ENCODE measurements around the gene FLACC1.
"Not testable (repeated sequence)": the region's sequence is repeated elsewhere in the genome, so short reads cannot be mapped to it uniquely, and the experiment has no call there.

FLACC1 gene

DNA sequence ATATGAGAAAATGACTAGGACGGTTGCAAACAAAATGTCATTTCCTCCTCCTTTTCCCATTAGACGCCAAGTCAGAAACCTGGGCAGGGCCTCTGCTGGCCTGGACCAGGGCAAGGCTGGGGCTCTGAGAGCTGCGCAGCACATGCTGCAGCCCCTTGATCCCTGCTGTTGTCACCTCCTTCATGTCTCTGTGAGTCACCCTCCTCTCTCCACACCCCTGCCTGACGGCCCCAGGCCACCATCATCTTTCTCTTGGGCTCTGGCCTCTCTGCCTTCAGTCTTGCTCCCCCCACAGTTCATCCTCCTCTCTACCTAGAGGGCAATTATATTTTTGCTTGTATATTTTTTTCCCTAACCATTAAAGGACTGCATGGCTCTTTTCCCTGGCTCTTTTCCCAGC is 10.0 kb downstream of the FLACC1 start:
- no peak for DNase-seq

DNA sequence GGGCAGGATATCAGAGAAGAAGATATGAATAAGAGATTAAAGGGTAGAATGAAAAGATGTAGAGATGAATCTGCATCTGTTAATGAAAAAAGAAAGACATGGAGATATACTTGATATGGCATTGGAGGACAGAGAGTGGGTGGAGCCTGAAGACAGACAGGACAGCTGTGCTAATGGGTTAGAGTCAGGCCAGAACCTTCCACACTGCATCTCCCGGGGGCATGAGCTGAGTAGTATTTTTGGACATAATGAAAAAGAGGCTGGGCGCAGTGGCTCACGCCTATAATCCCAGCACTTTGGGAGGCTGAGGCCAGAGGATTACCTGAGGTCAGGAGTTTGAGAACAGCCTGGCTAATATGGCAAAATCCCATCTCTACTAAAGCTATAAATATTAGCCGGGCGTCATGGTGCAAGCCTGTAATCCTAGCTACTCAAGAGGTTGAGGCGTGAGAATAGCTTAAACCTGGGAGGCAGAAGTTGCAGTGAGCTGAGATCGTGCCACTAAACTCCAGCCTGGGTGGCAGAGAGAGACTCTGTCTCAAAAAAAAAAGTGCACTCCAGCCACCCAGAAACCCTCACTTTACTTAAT is 11.4 kb downstream of the FLACC1 start:
- no peak for DNase-seq

DNA sequence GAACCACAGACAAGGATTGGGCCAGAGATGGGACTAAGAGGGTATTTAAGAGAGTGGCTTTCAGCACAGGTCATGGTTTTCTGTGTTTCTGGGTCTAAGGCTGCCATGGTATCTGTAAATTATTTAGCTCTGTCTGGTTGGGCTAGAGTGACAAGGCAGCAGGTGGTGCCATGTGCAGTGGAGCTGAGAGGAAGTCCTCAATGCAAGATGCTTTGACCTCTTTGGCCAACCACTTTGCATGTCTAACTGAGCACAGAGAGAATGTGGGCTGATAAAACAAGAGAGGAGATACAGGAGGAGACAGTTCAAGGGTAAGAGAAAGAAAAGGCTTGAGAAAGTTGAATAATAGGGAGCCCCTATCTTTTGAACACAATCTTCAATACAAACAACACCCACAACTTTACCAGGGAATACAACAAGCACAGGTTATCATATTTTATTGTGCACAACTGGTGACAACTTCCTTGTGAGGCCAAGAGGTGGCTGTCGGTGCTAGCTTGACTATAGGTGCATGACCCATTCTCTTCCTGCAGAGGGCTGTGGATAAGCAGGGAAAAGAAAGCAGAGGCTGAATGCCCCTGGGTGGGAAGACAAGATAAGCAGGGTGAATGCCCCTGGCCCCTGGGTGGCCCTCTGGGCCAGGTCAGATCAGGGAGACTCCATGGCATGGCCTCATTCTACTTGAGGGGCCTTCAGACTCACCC is 12.3 kb downstream of the FLACC1 start:
- no peak for DNase-seq

DNA sequence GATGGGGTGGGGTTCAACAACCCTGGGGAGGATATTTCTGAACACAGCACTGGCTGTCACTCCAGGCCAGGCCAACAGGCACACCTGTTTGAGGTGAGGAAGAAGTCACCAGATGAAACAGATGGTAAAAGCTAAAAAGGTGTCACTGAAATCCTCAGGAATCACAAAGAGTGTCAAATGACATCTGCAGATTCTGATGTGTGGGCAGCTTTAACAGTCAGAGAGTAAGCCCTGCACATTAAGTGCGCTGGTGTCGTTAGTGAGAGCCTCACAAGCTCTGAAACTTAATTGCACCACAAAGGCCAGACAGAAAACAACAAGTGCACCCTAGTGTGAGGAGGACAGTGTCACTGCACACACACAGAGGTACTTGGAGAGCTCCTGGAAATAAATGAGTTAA is 13.6 kb downstream of the FLACC1 start:
- DNase-seq = no peak

DNA sequence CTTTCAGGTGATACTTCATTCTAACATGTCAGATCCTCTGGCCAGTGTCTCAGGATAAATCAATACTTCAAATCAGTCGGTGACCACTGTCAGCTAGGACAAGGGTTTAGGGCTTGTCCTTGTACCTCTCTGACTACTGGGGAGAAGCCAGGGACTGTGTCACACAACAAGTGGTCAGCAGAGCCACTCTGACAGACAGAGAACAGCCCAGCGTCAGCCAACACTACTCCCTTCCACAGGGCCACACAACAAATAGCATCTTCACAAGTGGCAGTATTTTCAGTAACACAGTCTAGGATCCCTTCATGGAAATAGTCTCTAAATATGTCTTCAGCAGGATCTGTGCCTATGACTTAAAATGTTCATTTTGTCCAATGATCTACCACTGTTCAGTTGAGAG is 14.2 kb downstream of the FLACC1 start:
- DNase-seq = no peak

DNA sequence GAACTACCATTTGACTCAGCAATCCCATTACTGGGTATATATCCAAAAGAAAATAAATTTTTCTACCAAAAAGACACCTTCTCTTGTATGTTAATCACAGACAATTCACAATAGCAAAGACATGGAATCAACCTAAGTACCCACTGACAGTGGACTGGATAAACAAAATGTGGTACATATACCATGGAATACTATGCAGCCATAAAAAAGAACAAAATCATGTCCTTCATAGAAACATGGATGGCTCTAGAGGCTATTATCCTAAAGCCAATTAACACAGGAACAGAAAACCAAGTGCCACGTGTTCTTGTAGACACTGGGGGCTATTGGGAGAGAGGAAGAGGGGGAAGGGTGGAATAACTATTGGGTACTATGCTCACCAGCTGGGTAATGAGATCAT is 27.7 kb downstream of the FLACC1 start:
- no peak for DNase-seq

DNA sequence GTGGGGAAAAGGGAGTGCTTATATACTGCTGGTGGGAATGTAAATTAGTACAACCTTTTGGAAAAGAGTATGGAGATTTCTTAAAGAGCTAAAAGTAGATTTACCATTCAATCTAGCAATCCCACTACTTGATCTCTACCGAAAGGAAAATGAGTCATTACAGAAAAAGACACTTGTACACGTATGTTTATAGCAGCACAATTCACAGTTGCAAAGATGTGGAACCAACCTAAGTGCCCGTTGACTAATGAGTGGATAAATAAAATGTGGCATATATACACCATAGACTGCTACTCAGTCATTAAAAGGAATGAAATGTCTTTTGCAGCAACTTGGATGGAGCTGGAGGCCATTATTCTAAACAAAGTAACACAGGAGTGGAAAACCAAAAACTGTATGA is 29.5 kb downstream of the FLACC1 start:
- DNase-seq = no peak

DNA sequence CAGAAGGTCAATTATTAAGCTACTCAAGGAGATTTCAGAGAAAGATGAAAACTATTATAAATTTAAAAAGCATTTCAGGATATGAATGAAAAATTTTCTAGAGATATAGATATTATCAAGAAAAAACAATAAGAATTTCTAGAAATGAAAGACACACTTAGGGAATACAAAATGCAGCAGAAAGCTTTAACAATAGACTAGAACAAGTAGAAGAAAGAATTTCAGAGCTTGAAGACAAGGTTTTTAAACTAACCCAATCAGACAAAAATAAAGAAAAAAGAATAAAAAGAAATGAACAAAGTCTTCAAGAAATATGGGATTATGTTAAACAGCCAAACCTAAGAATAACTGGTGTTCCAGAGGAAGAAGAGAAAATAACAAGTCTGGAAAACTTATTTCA is 34.4 kb downstream of the FLACC1 start:
- DNase-seq = no peak

DNA sequence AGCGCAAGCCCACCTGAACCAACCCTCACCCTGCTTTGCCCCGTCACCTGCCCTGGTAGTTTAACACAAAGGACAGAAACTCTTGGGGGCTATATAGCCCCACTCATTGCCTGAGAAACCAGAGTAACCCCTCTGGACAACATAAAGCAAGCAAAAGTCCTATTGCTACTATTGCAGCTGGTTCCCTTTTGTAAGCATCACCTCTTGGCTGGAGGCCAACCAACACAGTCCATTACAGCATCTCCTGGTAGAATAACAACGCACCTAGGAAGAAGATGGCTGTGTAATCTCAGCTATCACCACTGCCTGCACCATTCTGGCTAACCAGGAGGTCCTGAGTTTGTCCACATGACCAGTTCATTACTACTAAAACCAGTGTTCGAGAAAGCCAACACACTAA is 36.4 kb downstream of the FLACC1 start:
- DNase-seq = no peak

DNA sequence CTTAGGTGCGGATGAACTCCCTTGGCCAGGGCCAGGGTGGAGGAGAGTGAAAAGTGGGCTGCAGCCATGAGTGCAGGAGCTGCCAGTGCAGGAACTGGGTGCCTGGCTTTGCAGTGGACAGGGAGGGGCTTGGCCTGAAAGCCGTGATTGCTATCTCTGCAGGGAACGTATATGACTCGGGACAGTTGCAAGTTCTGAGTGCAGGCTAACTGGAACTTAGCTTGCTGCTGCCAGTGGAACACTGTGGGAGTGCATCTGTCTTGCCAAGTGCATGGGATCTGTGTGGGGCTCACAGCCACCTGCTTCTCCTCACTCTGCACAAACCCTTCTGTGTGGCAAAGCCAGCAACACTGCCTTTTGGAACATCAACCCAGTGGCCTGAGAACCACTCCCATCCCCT is 36.9 kb downstream of the FLACC1 start:
- no peak for DNase-seq

DNA sequence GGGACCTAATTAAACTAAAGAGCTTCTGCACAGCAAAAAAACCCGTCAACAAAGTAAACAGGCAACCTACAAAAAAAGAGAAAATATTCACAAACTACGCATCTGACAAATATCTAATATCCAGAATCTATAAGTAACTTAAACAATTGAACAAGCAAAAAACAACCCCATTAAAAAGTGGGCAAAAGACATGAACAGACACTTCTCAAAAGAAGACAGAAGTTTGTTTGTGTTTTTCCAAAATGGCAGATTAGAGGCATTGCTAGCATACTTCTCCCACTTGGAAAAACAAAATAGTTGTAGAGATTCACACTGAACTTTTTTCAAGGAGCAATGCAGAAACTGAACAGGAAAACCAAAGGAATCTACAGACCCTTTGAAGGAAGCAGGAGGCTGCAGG is 37.6 kb downstream of the FLACC1 start:
- DNase-seq = no peak

DNA sequence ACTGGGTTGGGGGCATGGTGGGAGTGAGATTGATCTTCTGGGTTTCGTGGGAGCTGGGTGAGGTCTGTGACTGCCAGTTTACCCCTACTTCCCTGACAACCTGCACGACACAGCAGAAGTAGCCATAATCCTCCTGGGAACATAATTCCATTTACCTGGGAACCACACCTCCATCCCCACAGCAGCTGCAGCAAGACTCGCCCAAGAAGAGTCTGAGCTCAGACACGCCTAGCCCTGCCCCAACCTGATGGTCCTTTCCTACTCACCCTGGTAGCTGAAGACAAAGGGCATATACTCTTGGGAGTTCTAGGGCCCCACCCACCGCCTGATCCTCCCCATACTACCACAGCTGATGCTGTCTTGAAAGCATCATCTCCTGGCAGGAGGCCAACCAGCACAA is 43.8 kb downstream of the FLACC1 start:
- no peak for DNase-seq

DNA sequence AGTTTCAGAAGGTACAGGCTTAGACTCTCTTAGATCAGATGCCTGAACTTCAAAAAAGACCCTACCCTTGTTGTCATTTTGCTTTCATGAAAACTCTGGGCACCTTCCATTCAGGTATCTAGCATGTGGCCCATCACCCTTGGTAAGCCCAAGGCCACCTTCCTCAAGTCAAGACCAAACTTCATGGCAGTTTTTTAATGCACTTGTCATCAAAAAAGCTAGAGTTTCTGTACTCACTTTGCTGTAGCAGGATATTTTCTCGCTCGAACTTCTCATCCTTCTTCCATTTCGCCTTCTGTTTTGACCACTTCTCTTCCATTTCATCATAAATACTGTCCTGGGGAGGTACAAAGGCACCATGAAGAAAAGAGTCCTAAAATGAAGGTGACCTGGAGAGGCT is 48.2 kb downstream of the FLACC1 start:
- no peak for DNase-seq

DNA sequence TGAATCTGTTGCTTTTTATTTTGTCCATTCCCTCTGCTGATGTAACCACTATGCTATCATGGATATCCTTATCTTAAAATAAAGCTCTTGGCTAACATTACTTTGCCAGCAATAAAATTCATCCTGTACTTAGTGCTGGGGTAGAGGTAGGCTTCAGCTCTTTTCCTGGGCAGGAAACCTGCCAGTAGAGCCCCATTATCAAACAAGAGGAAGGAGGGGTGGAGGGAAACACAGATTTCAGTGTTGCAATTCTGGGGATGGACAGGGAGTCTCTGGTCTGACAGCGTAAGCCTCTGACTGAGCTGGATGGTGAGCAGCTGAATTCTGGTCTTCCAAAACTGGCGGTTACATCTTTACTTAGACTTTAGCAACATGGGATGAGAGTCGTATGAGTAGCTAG is 49.3 kb downstream of the FLACC1 start:
- DNase-seq = no peak

DNA sequence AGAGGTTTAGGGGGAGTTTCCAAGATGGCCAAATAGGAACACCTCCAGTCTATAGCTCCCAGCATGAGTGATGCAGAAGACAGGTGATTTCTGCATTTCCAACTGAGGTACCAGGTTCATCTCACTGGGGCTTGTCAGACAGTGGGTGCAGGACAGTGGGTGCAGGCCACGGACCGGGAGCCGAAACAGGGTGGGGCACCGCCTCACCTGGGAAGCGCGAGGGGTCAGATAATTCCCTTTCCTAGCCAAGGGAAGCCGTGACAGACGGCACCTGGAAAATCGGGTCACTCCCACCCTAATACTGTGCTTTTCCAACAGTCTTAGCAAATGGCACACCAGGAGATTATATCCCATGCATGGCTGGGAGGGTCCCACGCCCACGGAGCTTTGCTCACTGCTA is 57.2 kb downstream of the FLACC1 start:
- not testable (repeated sequence) for DNase-seq

DNA sequence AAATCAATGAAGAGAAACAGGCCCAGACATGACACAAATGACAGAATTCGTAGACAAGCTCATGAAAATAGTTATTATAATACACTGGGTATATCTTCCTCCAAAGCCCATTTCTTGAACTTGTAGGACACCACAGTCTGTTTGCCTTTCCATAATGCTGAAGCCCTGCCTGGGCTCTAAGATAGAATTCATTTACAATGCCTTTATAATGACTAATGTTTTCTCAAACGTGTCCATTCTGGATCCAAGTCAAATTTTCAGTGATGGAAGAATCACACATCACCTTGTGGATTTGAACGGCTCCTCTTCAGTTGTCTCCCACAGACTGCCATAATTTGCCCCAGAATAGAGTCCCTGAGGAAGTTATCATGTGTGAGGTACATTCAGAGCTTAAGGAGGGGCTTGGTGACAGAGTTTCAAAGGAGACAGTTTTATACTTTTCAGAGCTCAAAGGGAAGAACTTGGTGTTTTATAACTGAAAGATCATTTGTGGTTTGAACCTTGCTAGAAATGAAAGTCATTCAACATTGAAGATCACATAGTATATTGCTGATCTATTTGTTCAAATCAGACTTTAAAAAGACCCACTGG is 58.6 kb downstream of the FLACC1 start:
- DNase-seq = no peak

DNA sequence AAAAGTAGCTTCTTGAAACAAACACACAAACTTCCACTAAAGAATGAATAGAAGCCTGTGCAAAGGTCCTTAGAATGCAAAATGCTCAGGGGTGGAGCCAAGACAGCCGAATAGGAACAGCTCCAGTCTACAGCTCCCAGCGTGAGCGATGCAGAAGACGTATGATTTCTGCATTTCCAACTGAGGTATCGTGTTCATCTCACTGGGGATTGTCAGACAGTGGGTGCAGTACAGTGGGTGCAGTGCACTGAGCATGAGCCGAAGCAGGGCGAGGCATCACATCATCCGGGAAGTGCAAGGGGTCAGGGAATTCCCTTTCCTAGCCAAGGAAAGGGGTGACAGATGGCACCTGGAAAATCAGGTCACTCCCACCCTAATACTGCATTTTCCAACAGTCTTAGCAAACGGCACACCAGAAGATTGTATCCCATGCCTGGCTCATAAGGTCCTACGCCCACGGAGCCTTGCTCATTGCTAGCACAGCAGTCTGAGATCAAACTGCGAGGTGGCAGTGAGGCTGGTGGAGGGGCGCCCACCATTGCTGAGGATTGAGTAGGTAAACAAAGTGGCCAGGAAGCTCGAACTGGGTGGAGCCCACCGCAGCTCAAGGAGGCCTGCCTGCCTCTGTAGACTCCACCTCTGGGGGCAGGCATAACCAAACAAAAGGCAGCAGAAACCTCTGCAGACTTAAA is 66.5 kb downstream of the FLACC1 start:
- DNase-seq = not testable (repeated sequence)

DNA sequence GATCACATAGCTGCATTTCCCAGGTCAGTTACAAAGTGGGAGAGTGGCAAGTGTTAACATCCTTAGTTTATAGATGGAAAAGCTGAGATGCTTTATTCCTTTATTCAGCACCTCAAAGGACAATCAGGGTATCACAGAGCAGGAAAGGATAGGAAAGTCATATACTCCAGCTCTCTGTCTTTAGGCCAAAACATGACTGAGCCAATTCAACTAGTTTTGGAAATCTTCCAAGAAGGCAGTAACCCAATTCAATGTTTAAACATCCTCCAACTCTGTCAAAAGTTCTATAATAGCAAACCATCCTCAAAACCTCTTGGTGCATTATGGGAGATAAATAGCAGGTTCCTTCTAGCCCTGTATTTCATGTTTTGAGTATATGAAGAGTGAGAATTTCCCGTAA is 71.6 kb downstream of the FLACC1 start:
- DNase-seq = no peak

DNA sequence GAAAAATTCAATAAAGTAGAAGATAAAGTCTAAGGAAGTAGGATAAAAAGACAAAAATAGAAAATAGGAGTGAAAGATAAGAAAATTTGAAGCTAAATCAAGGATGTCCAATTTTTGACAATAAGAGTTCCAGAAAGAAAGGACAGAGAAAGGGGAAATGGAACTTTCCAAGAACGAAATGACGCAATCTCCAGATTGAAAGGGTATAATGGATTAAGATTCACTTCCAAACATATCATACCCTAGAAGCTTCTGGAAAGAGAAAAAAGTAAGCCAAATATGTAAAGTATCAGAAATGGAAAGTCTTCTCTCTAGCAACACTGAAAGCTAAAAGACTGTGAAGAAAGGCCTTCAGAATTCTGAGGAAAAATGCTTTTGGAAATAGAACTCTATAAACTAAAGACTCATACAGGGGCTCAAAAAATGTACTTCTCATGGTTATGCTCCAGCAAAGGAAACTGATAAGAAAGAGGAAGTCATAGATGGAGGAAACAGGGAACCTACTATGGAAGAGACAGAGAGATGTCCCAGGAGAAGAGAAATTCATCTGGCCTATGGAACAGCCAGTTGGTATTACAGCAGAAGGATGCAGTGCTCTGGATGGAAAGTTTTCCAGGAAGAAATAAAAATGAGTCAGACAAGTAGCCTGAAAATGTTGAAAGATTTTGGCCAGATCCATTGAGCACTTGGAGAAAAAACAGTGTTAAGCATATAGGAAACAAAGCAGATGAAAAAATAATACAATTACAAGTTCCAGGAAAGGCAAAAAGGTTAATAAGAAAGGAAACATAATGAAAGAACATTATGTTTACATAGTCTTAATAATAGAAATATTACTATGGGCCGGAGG is 76.7 kb downstream of the FLACC1 start:
- no peak for DNase-seq

DNA sequence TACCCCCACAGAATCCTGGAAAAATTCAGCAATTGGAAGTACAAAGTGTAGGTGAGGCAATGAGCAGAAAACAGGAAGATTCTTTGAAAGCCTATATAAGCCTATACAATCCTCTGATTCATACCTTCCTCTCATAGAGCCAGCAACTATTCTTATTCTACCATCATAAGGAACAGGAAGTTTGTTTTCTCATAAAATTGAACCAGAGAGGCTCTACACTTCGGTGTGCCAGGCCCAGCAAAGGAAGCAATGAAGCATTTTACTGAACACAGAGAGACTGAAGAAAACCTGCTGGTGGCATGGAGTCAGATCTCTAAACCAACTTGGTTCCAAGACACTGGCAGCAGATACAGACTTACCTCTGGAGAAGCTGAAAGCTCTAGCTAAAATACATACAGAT is 78.1 kb downstream of the FLACC1 start:
- DNase-seq = no peak

DNA sequence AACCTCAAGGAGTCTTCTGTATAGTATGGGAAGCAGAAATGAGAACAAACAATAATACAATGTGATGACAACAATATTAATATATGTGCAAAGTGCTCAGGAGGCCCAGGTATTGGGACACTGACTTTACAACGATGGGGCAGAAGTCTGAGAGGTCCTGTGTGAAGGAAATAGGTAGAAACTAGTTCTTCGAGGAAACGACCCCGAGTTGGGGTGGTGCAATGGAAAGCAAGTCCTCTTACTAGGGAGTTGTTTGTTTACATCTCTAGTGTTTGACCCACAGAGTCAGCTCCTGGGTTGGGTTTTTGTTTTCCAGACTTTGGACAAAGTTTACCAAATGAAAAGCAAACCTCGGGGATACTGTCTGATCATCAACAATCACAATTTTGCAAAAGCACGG is 80.6 kb downstream of the FLACC1 start:
- no peak for DNase-seq

DNA sequence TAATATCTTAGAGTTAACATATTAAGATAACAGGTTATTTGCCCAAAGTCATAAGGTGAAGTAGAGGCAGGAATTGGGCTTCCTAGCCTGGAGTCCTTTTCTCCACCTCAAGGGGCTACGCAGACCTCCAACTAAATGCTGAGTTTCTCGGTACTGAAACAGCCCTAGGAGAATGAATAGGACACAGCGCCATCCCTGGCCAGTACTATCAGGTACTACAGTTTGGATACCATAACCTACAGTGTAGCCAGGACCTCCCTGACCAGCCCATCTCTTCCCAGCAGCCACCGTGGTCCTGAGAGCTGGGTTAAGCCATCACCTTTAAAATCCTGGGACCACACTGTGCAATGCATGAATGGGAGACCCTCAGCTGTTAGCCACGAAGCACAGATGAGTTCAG is 81.2 kb downstream of the FLACC1 start:
- DNase-seq = no peak

DNA sequence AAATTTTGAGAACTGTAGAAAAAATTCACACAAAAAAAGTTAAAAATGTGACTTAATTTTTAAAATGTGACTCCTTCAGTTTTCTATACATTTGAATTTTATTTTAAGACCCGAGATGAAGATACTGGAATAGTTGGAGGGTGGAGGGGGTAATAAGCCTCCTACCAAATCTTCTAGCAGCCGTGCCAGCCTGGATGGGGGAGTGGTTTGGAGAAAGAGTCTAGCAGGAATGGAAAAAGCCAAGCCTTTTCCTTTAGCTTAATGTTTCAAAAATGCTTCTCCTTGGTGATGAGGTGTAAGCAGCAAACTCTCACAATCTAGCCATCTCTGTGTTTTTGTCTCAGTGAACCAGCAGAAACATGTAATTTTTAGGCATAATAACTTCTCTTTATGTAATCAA is 82.1 kb downstream of the FLACC1 start:
- no peak for DNase-seq
